ENCODE measurements around the gene C1orf159.

DNA sequence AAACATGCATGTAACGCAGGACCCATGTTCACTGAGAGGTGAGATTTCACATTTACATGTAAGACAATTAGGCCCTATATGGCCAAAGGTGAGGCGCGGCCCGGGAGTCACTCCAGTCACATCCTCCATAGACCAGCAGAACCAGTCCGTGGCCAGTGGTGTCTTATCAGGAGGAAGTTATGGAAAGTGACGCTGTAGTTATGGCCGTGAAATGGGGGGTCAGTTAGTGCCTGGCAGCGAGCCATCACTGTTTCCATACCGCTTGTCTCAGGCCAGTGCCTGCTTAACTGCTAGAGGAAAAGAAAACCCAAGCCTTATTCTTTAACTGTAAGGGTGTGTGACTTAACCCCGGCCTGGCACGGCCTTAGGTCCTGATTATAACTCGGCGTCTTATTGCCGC is 6.1 kb downstream of the C1orf159 start:
- TF ChIP-seq EZH2 (IDR thresholded peaks at IDR 0.05; ENCODE audit: insufficient read depth, poor library complexity, severe bottlenecking) (no peak), EZH2phosphoT487 (IDR thresholded peaks at IDR 0.05; ENCODE audit: insufficient read depth, low read depth) (no peak)
